ENCODE results near the gene EIF2AK3.

DNA sequence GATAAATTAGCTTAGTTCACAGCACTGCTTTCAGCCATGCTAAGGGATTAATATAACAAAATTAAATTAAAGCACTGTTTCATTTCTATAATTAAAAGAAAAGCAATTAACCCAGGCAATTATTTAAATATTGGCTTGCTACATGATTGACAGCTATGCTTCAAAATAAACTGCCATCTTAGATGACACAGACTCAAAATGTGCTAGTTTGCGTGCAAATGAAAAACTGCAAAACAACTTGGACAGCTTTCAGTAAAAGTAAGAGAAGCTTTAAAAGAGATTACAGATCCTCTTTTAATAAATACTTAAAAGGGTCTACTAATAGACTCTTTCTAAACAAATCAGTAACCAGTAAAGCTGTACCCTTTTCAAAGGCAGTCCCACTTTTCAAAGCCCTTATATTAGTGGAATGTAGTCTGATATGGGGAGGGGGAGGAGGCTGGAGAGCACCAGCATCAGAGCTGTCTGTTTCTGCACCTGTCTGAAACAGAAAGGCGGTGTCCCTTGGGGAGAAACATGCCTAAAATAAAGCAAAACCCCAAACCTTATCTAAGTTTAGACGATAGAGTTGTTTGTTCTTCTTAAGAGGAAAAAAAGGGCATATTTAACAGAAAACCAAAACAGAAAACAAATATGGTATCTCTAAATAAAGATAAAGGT, 20.8 kb downstream of the EIF2AK3 start:
- no peak for TF ChIP-seq MYC (IDR thresholded peaks at IDR 0.05; ENCODE audit: insufficient read depth, insufficient read length, insufficient replicate concordance, low read length, severe bottlenecking)
- TF ChIP-seq, protein P1, sequence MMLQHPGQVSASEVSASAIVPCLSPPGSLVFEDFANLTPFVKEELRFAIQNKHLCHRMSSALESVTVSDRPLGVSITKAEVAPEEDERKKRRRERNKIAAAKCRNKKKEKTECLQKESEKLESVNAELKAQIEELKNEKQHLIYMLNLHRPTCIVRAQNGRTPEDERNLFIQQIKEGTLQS (IDR thresholded peaks at IDR 0.05; ENCODE audit: borderline replicate concordance, extremely low read depth, low read depth, low read length): no peak
- peak; percentile 98 for TF ChIP-seq TBL1XR1 (IDR thresholded peaks at IDR 0.05; ENCODE audit: low read depth, low read length)
- no peak; the same call in 1 of the 2 replicates for TF ChIP-seq TARDBP (IDR thresholded peaks at IDR 0.05; ENCODE audit: borderline replicate concordance)
- peak; percentile 89 for TF ChIP-seq PBX3 (IDR thresholded peaks at IDR 0.05; ENCODE audit: insufficient replicate concordance, low read depth, low read length)
- TF ChIP-seq CTCF (IDR thresholded peaks at IDR 0.05 in 2 of 3, conservative IDR thresholded peaks at IDR 0.05 in 1 of 3; ENCODE audit: control insufficient read depth in 2 of 3, extremely low read depth in 1 of 3, insufficient read depth in 1 of 3, low read depth in 3 of 3, low read length in 3 of 3): no peak
- TF ChIP-seq RAD51 (IDR thresholded peaks at IDR 0.05): no peak
- TF ChIP-seq MEF2B (IDR thresholded peaks at IDR 0.05; ENCODE audit: partially characterized antibody, poor library complexity, severe bottlenecking): peak; percentile 99
- TF ChIP-seq TAF1 (IDR thresholded peaks at IDR 0.05; ENCODE audit: borderline replicate concordance, low read depth, low read length): no peak
